ENCODE results near the gene IFIH1.

The IFIH1 gene

GRCh38 chr2:162308747-162309503 lies 9.6 kb downstream of the IFIH1 start:
- DNase-seq (ENCODE audit: low spot score) = no peak

- no peak for DNase-seq (ENCODE audit: low spot score)
Observed at GRCh38 chr2:162305901-162306300, 12.6 kb downstream of the IFIH1 start.

GRCh38 chr2:162301877-162302276 lies 16.6 kb downstream of the IFIH1 start:
- no peak for DNase-seq (ENCODE audit: low spot score)

- peak; percentile 78 for DNase-seq (ENCODE audit: low spot score)
Observed at GRCh38 chr2:162301151-162301804, 17.2 kb downstream of the IFIH1 start.

GRCh38 chr2:162300266-162300665 lies 18.2 kb downstream of the IFIH1 start:
- no peak for DNase-seq (ENCODE audit: low spot score)

GRCh38 chr2:162298669-162299335 lies 19.7 kb downstream of the IFIH1 start:
- no peak for DNase-seq (ENCODE audit: low spot score)

GRCh38 chr2:162297925-162298552 lies 20.4 kb downstream of the IFIH1 start:
- DNase-seq (ENCODE audit: low spot score) = peak; percentile 68

GRCh38 chr2:162295009-162295408 lies 23.5 kb downstream of the IFIH1 start:
- DNase-seq (ENCODE audit: low spot score) = no peak

GRCh38 chr2:162293122-162293786 lies 25.2 kb downstream of the IFIH1 start:
- DNase-seq (ENCODE audit: low spot score) = peak; percentile 22

- no peak for DNase-seq (ENCODE audit: low spot score)
Observed at GRCh38 chr2:162291748-162292147, 26.7 kb downstream of the IFIH1 start.

- DNase-seq (ENCODE audit: low spot score) = no peak
Observed at GRCh38 chr2:162282765-162283425, 35.6 kb downstream of the IFIH1 start.

- no peak for DNase-seq (ENCODE audit: low spot score)
Observed at GRCh38 chr2:162280654-162281053, 37.8 kb downstream of the IFIH1 start.

- DNase-seq (ENCODE audit: low spot score) = no peak
Observed at GRCh38 chr2:162277381-162277780, 41.1 kb downstream of the IFIH1 start.

- DNase-seq (ENCODE audit: low spot score) = no peak
Observed at GRCh38 chr2:162267996-162268395, 50.5 kb downstream of the IFIH1 start.

GRCh38 chr2:162267496-162267895 lies 51.0 kb downstream of the IFIH1 start:
- no peak for DNase-seq (ENCODE audit: low spot score)

GRCh38 chr2:162266460-162266760 lies 52.1 kb downstream of the IFIH1 start:
- DNase-seq (ENCODE audit: low spot score) = no peak

GRCh38 chr2:162265666-162266459 lies 52.6 kb downstream of the IFIH1 start:
- DNase-seq (ENCODE audit: low spot score) = no peak

GRCh38 chr2:162261032-162261945 lies 57.2 kb downstream of the IFIH1 start:
- DNase-seq (ENCODE audit: low spot score) = peak; percentile 62

GRCh38 chr2:162258686-162259085 lies 59.8 kb downstream of the IFIH1 start:
- no peak for DNase-seq (ENCODE audit: low spot score)

- no peak for DNase-seq (ENCODE audit: low spot score)
Observed at GRCh38 chr2:162258169-162258568, 60.3 kb downstream of the IFIH1 start.
